ENCODE results near the gene MMP24. TPM values are rescaled to one million over a fixed set of nuclear protein-coding genes. Genes with fewer than 3 reads are reported as not detected.

Gene MMP24
- total RNA-seq (2014; rRNA removed) (0.52 and 0.91 TPM in 2 replicates), Bru-seq, nascent RNA (percentile 15 among the genes with signal in this experiment), BruChase-seq, experiment 1, labeled RNA remaining after a 6-hour chase (percentile 19 among the genes with signal in this experiment), BruChase-seq, experiment 2, labeled RNA remaining after a 2-hour chase (percentile 7 among the genes with signal in this experiment)
- long read RNA-seq, partial matches to known transcripts, result 0 of 213 reads
- long read RNA-seq, other reads (novel, unspliced or antisense), result 213 of 213 reads

DNA sequence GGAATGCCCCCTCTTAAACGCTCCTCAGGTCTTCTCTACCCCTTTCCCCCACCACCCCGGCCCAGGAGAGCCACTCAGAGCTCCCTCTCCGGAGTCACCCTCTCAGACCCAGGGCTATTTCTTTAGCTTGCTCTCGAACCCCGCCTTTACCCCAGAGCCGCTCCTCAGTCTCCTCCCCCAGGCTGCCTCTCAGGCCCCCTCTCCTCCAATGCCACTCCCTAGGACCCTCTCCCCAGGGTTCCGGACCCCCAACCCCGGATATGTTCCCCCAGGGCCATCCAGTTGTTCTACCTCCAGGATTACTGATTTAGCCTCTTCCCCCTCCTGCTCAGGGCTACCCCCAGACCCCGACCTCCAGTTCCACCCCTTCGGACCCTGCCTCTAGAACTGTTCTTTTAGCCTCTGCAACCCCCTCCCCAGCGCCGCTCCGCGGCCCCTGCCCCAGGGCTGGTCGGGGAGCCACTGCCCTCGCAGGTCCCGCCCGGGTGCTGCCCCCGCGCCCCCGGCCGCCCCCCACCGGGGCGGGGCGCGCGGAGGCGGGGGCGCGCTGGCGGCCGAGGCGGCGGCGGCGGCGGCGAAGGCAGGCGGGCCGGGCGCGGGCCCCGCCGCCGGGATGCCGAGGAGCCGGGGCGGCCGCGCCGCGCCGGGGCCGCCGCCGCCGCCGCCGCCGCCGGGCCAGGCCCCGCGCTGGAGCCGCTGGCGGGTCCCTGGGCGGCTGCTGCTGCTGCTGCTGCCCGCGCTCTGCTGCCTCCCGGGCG lies at the start of gene MMP24:
TSS of gene MMP24 (plus strand) at position 565 of the 758 bp plus-strand sequence. CDS start at position 614, 49 bp downstream.
- H3K4me2 ChIP-seq (ENCODE audit: low read length), result peak within 1 kb of the TSS; percentile 66
- DNase-seq, result no peak
- ATAC-seq, result no peak
- intact Hi-C loops (cut with micrococcal nuclease), result no loop called here
- H2AFZ ChIP-seq (ENCODE audit: low read length), result no peak within 1 kb of the TSS
- peak within 1 kb of the TSS; percentile 47; the same call in 1 of the 2 replicates for H3K4me3 ChIP-seq (ENCODE audit: low read length)
- no peaks in the 10 kb centered on the region for H3K79me2 ChIP-seq (ENCODE audit: low read length)
- no peak within 1 kb of the TSS for H3K9ac ChIP-seq (ENCODE audit: low read length)
- peaks cover 23% of the 10 kb centered on the region for H3K27me3 ChIP-seq (ENCODE audit: low read length)
- no TSS peak for BruUV-seq (replicated peaks)
- H3K9me3 ChIP-seq (ENCODE audit: low read length), result no peaks in the 10 kb centered on the region
- no peaks in the 10 kb centered on the region for H3K4me1 ChIP-seq (ENCODE audit: insufficient read depth, low read length)
- POLR2A ChIA-PET (ENCODE audit: unreplicated experiment), result interaction anchor here (0.5 kb wide), 1 partner anchor 76 kb away, joined by 3 read pairs; no protein-coding TSS in a partner anchor
- H3K36me3 ChIP-seq (ENCODE audit: low read depth, low read length), result no peaks in the 10 kb centered on the region
- H4K20me1 ChIP-seq (ENCODE audit: low read length), result no peaks in the 10 kb centered on the region
- no peak within 1 kb of the TSS for H3K27ac ChIP-seq (ENCODE audit: low read length)
- CTCF ChIA-PET, result no interaction called here
- TF ChIP-seq CTCF (conservative IDR thresholded peaks at IDR 0.05; ENCODE audit: low read depth, low read length) (no peak), EZH2phosphoT487 (IDR thresholded peaks at IDR 0.05; ENCODE audit: borderline replicate concordance, low read length) (no peak), EZH2 (IDR thresholded peaks at IDR 0.05; ENCODE audit: low read length, unreplicated experiment) (no peak)
- H3K9me2 ChIP-seq (replicated peaks; ENCODE audit: low read length), result no peaks in the 10 kb centered on the region
- no peaks in the 10 kb centered on the region for H3F3A ChIP-seq (ENCODE audit: low read length, unreplicated experiment)

- no peak overlapping the region for H3K4me3 ChIP-seq (ENCODE audit: low read length)
- POLR2A ChIA-PET (ENCODE audit: unreplicated experiment), result no interaction called here
- no peaks in the 10 kb centered on the region for H3F3A ChIP-seq (ENCODE audit: low read length, unreplicated experiment)
- H3K4me1 ChIP-seq (ENCODE audit: insufficient read depth, low read length), result no peaks in the 10 kb centered on the region
- H3K9ac ChIP-seq (ENCODE audit: low read length), result no peak overlapping the region
- no peaks in the 10 kb centered on the region for H3K9me2 ChIP-seq (replicated peaks; ENCODE audit: low read length)
- no peaks in the 10 kb centered on the region for H4K20me1 ChIP-seq (ENCODE audit: low read length)
- CTCF ChIA-PET, result no interaction called here
- H3K9me3 ChIP-seq (ENCODE audit: low read length), result no peaks in the 10 kb centered on the region
- H3K36me3 ChIP-seq (ENCODE audit: low read depth, low read length), result no peaks in the 10 kb centered on the region
- ATAC-seq (no peak), DNase-seq (no peak)
- intact Hi-C loops (cut with micrococcal nuclease), result no loop called here
- H3K27ac ChIP-seq (ENCODE audit: low read length), result no peak overlapping the region
- no peaks in the 10 kb centered on the region for H3K27me3 ChIP-seq (ENCODE audit: low read length)
- BruUV-seq (replicated peaks), result no TSS peak
- H3K79me2 ChIP-seq (ENCODE audit: low read length), result no peaks in the 10 kb centered on the region
- TF ChIP-seq EZH2phosphoT487 (IDR thresholded peaks at IDR 0.05; ENCODE audit: borderline replicate concordance, low read length), result no peak
- TF ChIP-seq CTCF (conservative IDR thresholded peaks at IDR 0.05; ENCODE audit: low read depth, low read length), result no peak
- no peak for TF ChIP-seq EZH2 (IDR thresholded peaks at IDR 0.05; ENCODE audit: low read length, unreplicated experiment)
- H3K4me2 ChIP-seq (ENCODE audit: low read length), result no peak overlapping the region
- no peak overlapping the region for H2AFZ ChIP-seq (ENCODE audit: low read length)
These were observed 46.9 kb upstream of the MMP24 start for GRCh38 chr20:35179292-35180212.

Measured in PC-3 (cell line).